Osteocyte (in vitro differentiated cells): Measurements from ENCODE around the gene ITGB5. TPM values are rescaled to one million over a fixed set of nuclear protein-coding genes. Genes with fewer than 3 reads are reported as not detected.

ENCODE experiments used
- DNase-seq: peaks from one replicate; pipeline ENCODE4 v3.0.0; 2021; ENCODE audit warnings: mixed read lengths; ENCODE audit not compliant: unreplicated experiment; ENCODE audit errors: extremely low spot score
- H3K27ac Mint-ChIP-seq: one replicate; pipeline ENCODE4 v1.8.0; 2021; ENCODE audit warnings: mild to moderate bottlenecking, mixed read lengths; ENCODE audit not compliant: unreplicated experiment
- H3K27me3 Mint-ChIP-seq: one replicate; pipeline ENCODE4 v1.8.0; 2021; ENCODE audit warnings: mixed read lengths; ENCODE audit not compliant: unreplicated experiment
- H3K36me3 Mint-ChIP-seq: one replicate; pipeline ENCODE4 v1.8.0; 2021; ENCODE audit warnings: mixed read lengths; ENCODE audit not compliant: unreplicated experiment
- H3K4me1 Mint-ChIP-seq: one replicate; pipeline ENCODE4 v1.8.0; 2021; ENCODE audit warnings: mixed read lengths; ENCODE audit not compliant: unreplicated experiment
- H3K4me3 Mint-ChIP-seq: one replicate; pipeline ENCODE4 v1.8.0; 2021; ENCODE audit warnings: mild to moderate bottlenecking, moderate library complexity, mixed read lengths; ENCODE audit not compliant: unreplicated experiment
- H3K9me3 Mint-ChIP-seq: one replicate; pipeline ENCODE4 v1.8.0; 2021; ENCODE audit warnings: mixed read lengths; ENCODE audit not compliant: unreplicated experiment
- total RNA-seq: library from RNA; stranded (reverse); gene quantifications from 2 replicates; pipeline ENCODE4 v1.2.1, GENCODE V29; 2021
- TF ChIP-seq, protein P1 (sequence below): fragments of 200-600 bp; sonication (generic); IDR thresholded peaks from 2 replicates; pipeline ENCODE4 v1.5.0; 2021; ENCODE audit warnings: antibody characterized with exemption, mild to moderate bottlenecking, moderate library complexity

Gene ITGB5
- total RNA-seq, 1 donor from 2014 or later = 419 TPM

GRCh38 chr3:124861041-124861440 lies 26.1 kb downstream of the ITGB5 start:
- H3K9me3 Mint-ChIP-seq = no peaks in the 10 kb centered on the region
- peaks cover 54% of the 10 kb centered on the region for H3K4me1 Mint-ChIP-seq
- peak overlapping the region; percentile 60 for H3K4me3 Mint-ChIP-seq
- H3K27ac Mint-ChIP-seq = peak overlapping the region; percentile 94
- peaks cover 33% of the 10 kb centered on the region for H3K36me3 Mint-ChIP-seq
- TF ChIP-seq, protein P1, sequence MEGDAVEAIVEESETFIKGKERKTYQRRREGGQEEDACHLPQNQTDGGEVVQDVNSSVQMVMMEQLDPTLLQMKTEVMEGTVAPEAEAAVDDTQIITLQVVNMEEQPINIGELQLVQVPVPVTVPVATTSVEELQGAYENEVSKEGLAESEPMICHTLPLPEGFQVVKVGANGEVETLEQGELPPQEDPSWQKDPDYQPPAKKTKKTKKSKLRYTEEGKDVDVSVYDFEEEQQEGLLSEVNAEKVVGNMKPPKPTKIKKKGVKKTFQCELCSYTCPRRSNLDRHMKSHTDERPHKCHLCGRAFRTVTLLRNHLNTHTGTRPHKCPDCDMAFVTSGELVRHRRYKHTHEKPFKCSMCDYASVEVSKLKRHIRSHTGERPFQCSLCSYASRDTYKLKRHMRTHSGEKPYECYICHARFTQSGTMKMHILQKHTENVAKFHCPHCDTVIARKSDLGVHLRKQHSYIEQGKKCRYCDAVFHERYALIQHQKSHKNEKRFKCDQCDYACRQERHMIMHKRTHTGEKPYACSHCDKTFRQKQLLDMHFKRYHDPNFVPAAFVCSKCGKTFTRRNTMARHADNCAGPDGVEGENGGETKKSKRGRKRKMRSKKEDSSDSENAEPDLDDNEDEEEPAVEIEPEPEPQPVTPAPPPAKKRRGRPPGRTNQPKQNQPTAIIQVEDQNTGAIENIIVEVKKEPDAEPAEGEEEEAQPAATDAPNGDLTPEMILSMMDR = no peak
- H3K27me3 Mint-ChIP-seq = no peaks in the 10 kb centered on the region
- no peak for DNase-seq

DNA sequence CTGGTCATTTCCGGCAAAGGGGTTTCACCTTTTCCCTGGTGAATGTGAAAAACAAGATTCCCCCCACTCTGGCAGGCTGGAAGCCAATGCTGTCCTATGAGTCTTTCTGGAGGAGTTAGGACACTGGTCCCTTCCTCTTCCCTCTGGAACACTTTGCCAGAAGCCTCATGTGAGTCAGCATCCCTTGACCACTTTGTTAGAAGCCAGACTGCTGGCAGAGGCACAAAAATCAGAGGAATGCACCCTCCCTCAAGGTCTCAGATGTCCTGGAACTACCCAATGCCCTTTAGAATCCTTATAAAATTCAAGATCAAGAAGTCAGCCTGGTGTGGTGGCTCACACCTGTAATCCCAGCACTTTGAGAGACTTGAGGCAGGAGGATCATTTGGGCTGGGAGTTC lies 26.6 kb downstream of the ITGB5 start:
- DNase-seq = no peak
- H3K27me3 Mint-ChIP-seq = no peaks in the 10 kb centered on the region
- H3K4me3 Mint-ChIP-seq = peak overlapping the region; percentile 60
- H3K36me3 Mint-ChIP-seq = peaks cover 37% of the 10 kb centered on the region
- peaks cover 58% of the 10 kb centered on the region for H3K4me1 Mint-ChIP-seq
- no peaks in the 10 kb centered on the region for H3K9me3 Mint-ChIP-seq
- TF ChIP-seq, protein P1 = no peak
- H3K27ac Mint-ChIP-seq = peak overlapping the region; percentile 94

DNA sequence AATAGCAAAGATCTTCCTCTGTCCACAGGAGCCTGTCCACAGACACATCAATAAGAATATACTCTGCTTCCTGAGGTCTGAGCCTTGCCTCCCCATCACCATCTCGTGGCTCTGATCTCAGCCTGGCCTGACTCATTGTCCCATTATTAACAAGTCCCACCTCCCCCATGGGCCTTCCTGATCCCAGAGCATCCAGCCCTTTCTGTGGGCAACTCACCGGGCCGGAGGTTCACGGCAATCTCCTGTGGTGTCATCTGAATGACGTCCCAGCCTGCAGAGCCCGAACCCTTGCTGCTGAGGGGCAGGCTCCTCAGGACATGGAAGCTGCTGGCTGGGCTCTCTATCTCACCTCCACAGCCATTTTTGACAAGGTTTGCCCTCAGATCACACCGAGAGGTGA lies 28.1 kb downstream of the ITGB5 start:
- Mint-ChIP-seq H3K27ac (peak overlapping the region; percentile 89), H3K27me3 (no peaks in the 10 kb centered on the region), H3K4me3 (peak overlapping the region; percentile 44), H3K9me3 (peaks cover 4% of the 10 kb centered on the region), H3K4me1 (peaks cover 64% of the 10 kb centered on the region), H3K36me3 (peaks cover 46% of the 10 kb centered on the region)
- DNase-seq = no peak
- TF ChIP-seq, protein P1 = no peak

GRCh38 chr3:124858275-124858674 lies 28.9 kb downstream of the ITGB5 start:
- H3K9me3 Mint-ChIP-seq = peaks cover 4% of the 10 kb centered on the region
- DNase-seq = no peak
- no peak overlapping the region for H3K4me3 Mint-ChIP-seq
- TF ChIP-seq, protein P1 = no peak
- peaks cover 71% of the 10 kb centered on the region for H3K4me1 Mint-ChIP-seq
- no peaks in the 10 kb centered on the region for H3K27me3 Mint-ChIP-seq
- peaks cover 45% of the 10 kb centered on the region for H3K36me3 Mint-ChIP-seq
- H3K27ac Mint-ChIP-seq = peak overlapping the region; percentile 89

- TF ChIP-seq, protein P1 = no peak
- Mint-ChIP-seq H3K4me3 (no peak overlapping the region), H3K27me3 (no peaks in the 10 kb centered on the region), H3K4me1 (peaks cover 80% of the 10 kb centered on the region), H3K36me3 (peaks cover 45% of the 10 kb centered on the region), H3K9me3 (peaks cover 4% of the 10 kb centered on the region), H3K27ac (peak overlapping the region; percentile 67)
- DNase-seq = no peak
These were observed 30.5 kb downstream of the ITGB5 start for GRCh38 chr3:124856677-124857076.
